PFSK-1 (cell line): Measurements from ENCODE around the gene COL23A1.

ENCODE experiments used
- POLR2AphosphoS5 ChIP-seq: IDR thresholded peaks from 2 replicates; pipeline ENCODE4 v1.6.1; 2012; ENCODE audit warnings: low read depth, mild to moderate bottlenecking, control low read depth, low read length, moderate library complexity
- TF ChIP-seq, protein P1 (sequence below), 2 experiments: IDR thresholded peaks; 2 replicates each; pipeline versions ENCODE4 v1.6.1 to v1.8.0; 2011 to 2012; ENCODE audit warnings: low read depth in 2 of 2, low read length in 2 of 2, control low read depth in 1 of 2, inconsistent platforms in 1 of 2, mild to moderate bottlenecking in 1 of 2, moderate library complexity in 1 of 2; ENCODE audit not compliant: insufficient read depth in 1 of 2

DNA sequence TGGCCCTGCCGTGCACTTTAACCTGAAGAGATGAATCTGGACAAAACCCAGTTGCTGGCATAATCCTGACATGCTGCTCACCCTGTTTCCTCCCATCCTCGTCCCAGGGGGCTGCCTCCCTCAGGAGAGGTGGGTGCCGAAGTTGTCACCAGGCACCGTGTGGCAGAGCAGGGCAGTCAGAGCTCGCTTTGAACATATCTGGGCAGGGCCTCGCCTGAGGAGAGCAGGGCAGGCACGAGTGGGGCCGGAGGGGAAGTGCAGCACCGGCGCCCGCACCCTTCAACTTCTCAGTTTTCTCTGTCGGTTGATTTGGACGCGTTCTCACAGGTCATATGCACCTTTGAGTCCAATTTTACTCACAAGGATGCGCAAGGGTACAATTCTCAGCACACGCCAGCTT is 216.5 kb downstream of the COL23A1 start:
- no peak for TF ChIP-seq POLR2AphosphoS5
- TF ChIP-seq, protein P1, sequence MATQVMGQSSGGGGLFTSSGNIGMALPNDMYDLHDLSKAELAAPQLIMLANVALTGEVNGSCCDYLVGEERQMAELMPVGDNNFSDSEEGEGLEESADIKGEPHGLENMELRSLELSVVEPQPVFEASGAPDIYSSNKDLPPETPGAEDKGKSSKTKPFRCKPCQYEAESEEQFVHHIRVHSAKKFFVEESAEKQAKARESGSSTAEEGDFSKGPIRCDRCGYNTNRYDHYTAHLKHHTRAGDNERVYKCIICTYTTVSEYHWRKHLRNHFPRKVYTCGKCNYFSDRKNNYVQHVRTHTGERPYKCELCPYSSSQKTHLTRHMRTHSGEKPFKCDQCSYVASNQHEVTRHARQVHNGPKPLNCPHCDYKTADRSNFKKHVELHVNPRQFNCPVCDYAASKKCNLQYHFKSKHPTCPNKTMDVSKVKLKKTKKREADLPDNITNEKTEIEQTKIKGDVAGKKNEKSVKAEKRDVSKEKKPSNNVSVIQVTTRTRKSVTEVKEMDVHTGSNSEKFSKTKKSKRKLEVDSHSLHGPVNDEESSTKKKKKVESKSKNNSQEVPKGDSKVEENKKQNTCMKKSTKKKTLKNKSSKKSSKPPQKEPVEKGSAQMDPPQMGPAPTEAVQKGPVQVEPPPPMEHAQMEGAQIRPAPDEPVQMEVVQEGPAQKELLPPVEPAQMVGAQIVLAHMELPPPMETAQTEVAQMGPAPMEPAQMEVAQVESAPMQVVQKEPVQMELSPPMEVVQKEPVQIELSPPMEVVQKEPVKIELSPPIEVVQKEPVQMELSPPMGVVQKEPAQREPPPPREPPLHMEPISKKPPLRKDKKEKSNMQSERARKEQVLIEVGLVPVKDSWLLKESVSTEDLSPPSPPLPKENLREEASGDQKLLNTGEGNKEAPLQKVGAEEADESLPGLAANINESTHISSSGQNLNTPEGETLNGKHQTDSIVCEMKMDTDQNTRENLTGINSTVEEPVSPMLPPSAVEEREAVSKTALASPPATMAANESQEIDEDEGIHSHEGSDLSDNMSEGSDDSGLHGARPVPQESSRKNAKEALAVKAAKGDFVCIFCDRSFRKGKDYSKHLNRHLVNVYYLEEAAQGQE (IDR thresholded peaks at IDR 0.05; ENCODE audit: insufficient read depth in 1 of 2, low read depth in 2 of 2, low read length in 2 of 2) = no peak
